ENCODE results near the gene SLC24A4. TPM values are rescaled to one million over a fixed set of nuclear protein-coding genes. Genes with fewer than 3 reads are reported as not detected.

The SLC24A4 gene
- total RNA-seq, 4 donors from 2014 or later: 0.75 to 1.9 (median 1.4) TPM

DNA sequence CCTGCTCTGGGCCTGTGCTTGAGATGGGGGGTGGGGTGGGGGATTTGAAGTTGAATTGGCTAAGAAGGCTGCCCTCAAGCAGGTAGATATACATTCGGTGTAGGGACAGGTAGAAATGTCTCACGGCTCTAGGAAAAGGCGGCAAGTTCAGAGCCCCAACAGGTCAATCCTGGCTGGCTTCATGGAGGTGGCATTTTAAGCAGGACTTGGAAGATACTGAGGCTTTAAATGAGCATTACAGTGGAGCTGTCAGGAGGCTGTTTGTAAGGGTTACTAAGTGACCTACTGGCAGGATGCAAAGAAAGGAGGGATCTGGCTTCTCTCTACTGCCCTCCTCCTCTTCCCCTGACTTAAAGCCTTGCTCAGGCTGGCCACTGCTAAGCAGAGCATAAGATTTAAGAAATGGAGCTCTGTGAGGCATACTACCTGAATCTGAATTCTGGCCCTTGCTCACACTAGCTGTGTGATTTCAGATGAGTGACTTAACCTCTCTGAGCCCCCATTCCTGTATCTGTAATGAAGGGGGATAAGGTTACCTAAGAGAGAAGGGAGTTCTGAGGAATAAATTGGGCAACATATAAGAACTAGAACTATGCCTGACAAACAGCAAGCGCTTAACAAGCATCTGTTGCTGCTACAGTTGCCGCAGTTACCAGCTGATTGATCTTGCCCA, 61.6 kb downstream of the SLC24A4 start:
- TF ChIP-seq, protein P1, sequence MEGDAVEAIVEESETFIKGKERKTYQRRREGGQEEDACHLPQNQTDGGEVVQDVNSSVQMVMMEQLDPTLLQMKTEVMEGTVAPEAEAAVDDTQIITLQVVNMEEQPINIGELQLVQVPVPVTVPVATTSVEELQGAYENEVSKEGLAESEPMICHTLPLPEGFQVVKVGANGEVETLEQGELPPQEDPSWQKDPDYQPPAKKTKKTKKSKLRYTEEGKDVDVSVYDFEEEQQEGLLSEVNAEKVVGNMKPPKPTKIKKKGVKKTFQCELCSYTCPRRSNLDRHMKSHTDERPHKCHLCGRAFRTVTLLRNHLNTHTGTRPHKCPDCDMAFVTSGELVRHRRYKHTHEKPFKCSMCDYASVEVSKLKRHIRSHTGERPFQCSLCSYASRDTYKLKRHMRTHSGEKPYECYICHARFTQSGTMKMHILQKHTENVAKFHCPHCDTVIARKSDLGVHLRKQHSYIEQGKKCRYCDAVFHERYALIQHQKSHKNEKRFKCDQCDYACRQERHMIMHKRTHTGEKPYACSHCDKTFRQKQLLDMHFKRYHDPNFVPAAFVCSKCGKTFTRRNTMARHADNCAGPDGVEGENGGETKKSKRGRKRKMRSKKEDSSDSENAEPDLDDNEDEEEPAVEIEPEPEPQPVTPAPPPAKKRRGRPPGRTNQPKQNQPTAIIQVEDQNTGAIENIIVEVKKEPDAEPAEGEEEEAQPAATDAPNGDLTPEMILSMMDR (IDR thresholded peaks at IDR 0.05; ENCODE audit: low read depth): no peak

DNA sequence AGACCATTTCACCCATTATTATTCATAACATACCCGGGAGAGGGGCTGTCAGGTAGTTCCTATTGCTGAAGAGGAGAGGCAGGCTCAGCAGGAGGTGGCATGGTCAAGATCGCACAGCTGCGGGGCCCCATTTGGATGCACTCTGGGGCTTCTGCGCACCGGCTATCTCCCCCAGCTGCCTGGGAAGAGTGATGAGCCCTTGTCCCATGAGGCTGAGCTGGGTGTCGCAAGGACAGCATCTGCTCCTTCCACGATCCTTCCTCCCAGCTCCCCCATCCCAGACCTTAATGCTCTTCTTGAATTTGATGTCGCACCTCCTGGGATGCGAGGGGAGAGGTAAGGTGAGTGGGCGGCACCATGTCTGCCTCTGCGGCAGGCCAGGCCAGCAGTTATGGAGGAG, 62.6 kb downstream of the SLC24A4 start:
- TF ChIP-seq, protein P1 (IDR thresholded peaks at IDR 0.05; ENCODE audit: low read depth): no peak

DNA sequence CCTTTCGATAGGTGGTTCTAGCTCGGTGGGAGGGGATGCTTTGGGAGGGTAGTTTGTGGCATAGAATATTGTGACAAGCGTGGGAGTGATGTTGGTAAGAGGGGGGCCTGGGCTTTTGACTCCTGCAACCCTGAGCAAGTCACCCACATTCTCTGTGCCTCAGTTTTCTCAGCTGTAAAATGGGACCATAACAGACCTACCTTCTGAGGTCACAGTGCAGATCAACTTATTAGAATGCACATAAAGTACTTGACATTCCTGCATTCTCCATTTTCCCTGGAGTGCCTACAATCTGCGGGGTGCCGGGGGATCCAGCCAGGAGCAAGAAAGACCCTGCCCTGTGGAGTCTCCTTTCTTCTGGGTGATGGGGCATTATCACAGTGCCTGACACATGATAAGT, 63.2 kb downstream of the SLC24A4 start:
- TF ChIP-seq, protein P1 (IDR thresholded peaks at IDR 0.05; ENCODE audit: low read depth): no peak

DNA sequence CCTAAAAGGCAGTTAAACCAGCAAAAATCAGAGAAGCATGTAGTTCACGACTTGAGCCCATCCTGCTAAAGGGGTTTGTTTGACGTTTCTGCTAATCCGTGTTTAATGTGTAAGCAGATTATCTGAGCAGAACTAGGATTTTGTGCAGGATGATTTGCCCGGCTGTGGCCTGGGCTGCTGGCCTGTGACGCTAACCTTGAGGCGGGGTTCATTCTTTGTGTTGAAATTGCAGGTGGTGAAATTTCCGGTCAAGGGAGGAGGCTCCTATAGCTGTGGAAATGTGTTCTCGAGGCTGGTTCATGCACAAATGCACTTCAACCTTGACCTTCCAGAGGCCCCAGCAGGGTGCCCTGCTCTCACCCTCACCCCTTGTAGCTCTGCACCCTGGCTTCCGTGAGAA, 63.7 kb downstream of the SLC24A4 start:
- TF ChIP-seq, protein P1 (IDR thresholded peaks at IDR 0.05; ENCODE audit: low read depth): no peak

DNA sequence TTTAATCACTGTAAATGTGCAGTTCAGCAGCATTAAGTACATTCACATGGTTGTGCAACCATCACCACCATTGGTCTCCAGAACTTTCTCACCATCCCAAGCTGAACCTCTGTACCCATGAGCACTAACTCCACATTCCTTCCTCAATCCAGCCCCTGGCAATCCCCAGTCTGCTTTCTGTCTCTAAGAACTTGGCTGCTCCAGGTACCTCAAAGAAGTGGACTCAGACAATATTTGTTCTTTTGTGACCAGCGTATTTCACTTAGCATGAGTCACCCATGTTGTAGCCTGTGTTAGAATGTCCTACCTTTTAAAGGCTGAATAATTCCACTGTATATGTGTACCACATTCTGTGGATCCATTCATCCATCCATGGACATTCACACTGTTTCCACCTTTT, 64.6 kb downstream of the SLC24A4 start:
- TF ChIP-seq, protein P1 (IDR thresholded peaks at IDR 0.05; ENCODE audit: low read depth): no peak

DNA sequence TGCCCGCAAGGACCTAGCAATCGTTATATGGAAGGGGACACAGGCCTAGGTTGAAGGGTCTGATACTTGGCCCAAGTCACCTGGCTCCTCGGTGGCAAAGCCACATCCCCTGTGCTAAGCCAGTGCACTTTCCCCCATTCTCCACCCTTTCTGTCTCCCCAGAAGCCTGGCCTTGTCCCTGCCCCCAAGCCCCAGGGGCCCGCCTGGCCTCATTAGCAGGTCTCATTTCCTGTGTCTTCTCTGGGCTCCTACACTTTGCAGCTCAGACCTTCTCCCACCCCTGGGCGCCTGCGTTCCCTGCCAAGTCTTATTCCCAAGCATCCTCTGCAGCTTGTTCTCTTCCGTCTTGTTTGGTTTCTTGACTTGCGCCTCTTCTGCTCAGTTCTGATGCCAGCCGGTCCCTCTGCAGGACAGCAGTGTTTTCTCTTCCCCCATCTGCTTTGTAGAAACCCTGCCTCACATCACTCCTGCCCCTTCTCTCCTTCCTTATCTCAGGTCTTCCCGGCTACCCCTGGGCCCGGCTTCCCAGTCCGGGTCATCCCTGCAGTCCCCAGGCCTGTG, 66.7 kb downstream of the SLC24A4 start:
- TF ChIP-seq, protein P1 (IDR thresholded peaks at IDR 0.05; ENCODE audit: low read depth): no peak

DNA sequence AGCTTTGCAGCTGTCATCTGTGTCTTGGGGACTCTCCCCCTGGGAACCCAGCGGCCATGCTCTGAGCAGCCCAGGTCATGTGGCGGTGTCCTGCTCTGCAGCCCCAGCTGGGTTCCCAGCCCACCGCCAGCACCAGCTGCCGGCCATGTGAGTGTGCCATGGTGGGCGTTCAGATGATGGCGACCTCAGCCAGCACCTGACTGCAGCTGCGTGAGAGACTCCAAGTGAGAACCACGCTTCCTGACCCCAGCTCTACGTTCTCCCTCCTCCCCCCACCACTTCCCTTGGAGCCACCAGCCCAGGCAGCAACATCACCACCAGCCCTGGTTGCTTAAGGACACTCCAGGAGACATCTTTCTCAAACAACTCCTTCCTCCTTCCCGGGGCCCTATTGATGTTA, 68.8 kb downstream of the SLC24A4 start:
- TF ChIP-seq, protein P1 (IDR thresholded peaks at IDR 0.05; ENCODE audit: low read depth): no peak
